K562 (cell line): ENCODE results near the gene DLG4. TPM values are rescaled to one million over a fixed set of nuclear protein-coding genes. Genes with fewer than 3 reads are reported as not detected.

ENCODE experiments used
- GATAD2A ChIP-seq: fragments of 450-650 bp; IDR thresholded peaks from 2 replicates; pipeline ENCODE4 v1.6.1; 2017
- NCOA1 ChIP-seq: fragments of 450-650 bp; IDR thresholded peaks from 2 replicates; pipeline ENCODE4 v1.6.1; 2016; ENCODE audit warnings: low read depth
- NFIX ChIP-seq: fragments of 250-450 bp; sonication (Bioruptor Pico); IDR thresholded peaks from 2 replicates; pipeline ENCODE4 v1.4.0; 2020; ENCODE audit warnings: low read depth, mild to moderate bottlenecking, moderate library complexity
- RBM15 ChIP-seq: fragments of 200-400 bp; formaldehyde crosslinking; IDR thresholded peaks from 2 replicates; pipeline ENCODE4 v1.6.1; 2018; ENCODE audit warnings: mild to moderate bottlenecking, low read length, moderate library complexity; ENCODE audit not compliant: insufficient read depth
- RNF219 ChIP-seq: fragments of 250-450 bp; sonication (Bioruptor Pico); IDR thresholded peaks from 2 replicates; pipeline ENCODE4 v1.5.0; 2022; ENCODE audit warnings: mild to moderate bottlenecking
- SRSF3 ChIP-seq: fragments of 200-400 bp; formaldehyde crosslinking; IDR thresholded peaks from 2 replicates; pipeline ENCODE4 v1.6.1; 2016; ENCODE audit warnings: mild to moderate bottlenecking, low read length, moderate library complexity; ENCODE audit not compliant: insufficient read depth
- USF2 ChIP-seq: sonication (generic); formaldehyde crosslinking; IDR thresholded peaks from 2 replicates; pipeline ENCODE4 v1.5.0; 2020; ENCODE audit warnings: missing genetic modification reagents
- ZKSCAN3 ChIP-seq: fragments of 250-450 bp; sonication (Bioruptor Pico); IDR thresholded peaks from 2 replicates; pipeline ENCODE4 v1.4.0; 2020
- ZNF143 ChIP-seq: sonication (generic); formaldehyde crosslinking; IDR thresholded peaks from 2 replicates; pipeline ENCODE4 v1.9.0; 2022; ENCODE audit warnings: mild to moderate bottlenecking, missing genetic modification reagents
- ZNF146 ChIP-seq: IDR thresholded peaks from one replicate; pipeline ENCODE4 v1.6.1; 2018; ENCODE audit warnings: missing compliant biosample characterization; ENCODE audit not compliant: unreplicated experiment
- polyA plus RNA-seq, 8 experiments: library from polyadenylated mRNA; depleted of rRNA in 4 of 8; stranded (reverse) in 5 of 8; unstranded in 3 of 8; fragments of >200 nt; fragmentation: Nextera tagmentation in 2 of 8; fragmentation: Illumina TruSeq in 1 of 8; extraction: Ambion mirVana in 2 of 8; extraction: Trizol in 1 of 8; gene quantifications; 2 replicates each; pipeline versions ENCODE4 v1.2.1 to v1.2.3, GENCODE V29; 2011 to 2014; ENCODE audit warnings: inconsistent platforms in 1 of 8, missing spikeins in 1 of 8
- total RNA-seq, 7 experiments: library from RNA; depleted of rRNA in 6 of 7; stranded (reverse); fragments of >200 nt in 6 of 7; fragmentation: Illumina TruSeq in 2 of 7; extraction: Trizol in 2 of 7; gene quantifications; 2 replicates each; pipeline versions ENCODE4 v1.2.1 to v1.2.3, GENCODE V29; 2011 to 2021; ENCODE audit warnings: low replicate concordance in 1 of 7
- TF ChIP-seq, protein P1 (sequence below), 2 experiments: fragments of 450-650 bp in 1 of 2; sonication (generic) in 1 of 2; formaldehyde crosslinking in 1 of 2; IDR thresholded peaks; 2 replicates each; pipeline versions ENCODE4 v1.7.1 to v1.9.0; 2016 to 2022; ENCODE audit warnings: inconsistent platforms in 1 of 2, mild to moderate bottlenecking in 1 of 2, missing genetic modification reagents in 1 of 2
- TF ChIP-seq, protein P2 (sequence below), 2 experiments: IDR thresholded peaks; 2 replicates each; pipeline ENCODE4 v1.6.1; 2011; ENCODE audit warnings: borderline replicate concordance in 1 of 2, control low read depth in 1 of 2, low read depth in 1 of 2, low read length in 1 of 2, mild to moderate bottlenecking in 1 of 2, mixed read lengths in 1 of 2, moderate library complexity in 1 of 2; ENCODE audit not compliant: insufficient read depth in 1 of 2, insufficient read length in 1 of 2, poor library complexity in 1 of 2, severe bottlenecking in 1 of 2; ENCODE audit errors: extremely low read depth in 1 of 2

DLG4 gene
- total and polyA plus RNA-seq, 9 of the 15 experiments (the other 6 are each of a cell fraction or from before 2014, with no cell fraction given), result 0.03 to 12.0 (median 4.1) TPM

DNA sequence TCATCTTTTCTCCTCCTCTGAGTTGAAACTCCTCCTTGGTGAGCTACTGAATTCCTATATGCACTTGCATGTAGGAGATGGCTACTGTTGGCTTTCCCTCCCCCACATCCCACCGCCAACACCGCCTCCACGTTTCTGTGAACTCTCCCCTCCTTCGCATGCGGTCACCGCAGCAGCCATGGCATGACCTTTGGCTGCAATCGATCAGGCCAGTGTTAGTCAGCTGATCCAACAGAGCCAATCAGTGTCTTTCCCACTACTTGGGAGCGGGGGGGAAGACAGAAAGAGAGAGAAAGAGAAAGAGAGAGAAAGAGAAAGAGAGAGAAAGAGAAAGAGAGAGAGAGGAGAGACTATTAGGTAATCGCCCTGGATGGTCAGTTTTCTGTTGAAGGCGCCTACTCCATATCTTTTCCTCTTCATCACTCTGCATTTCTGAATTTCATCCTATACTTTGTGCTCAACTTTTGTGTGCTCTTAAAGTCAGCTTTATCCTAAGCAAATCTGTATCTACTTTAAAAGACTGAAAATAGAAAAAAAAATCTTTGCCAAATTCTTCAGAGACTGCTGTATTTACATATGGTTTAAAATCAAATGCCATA, 63.2 kb downstream of the DLG4 start (continued):
- TF ChIP-seq RBM15 (no peak), ZKSCAN3 (CRISPR knock-in tag) (no peak), SRSF3 (no peak), NCOA1 (no peak), GATAD2A (no peak), ZNF146 (CRISPR knock-in tag) (no peak), RNF219 (no peak), NFIX (CRISPR knock-in tag) (no peak), ZNF143 (CRISPR knock-in tag) (no peak), USF2 (CRISPR knock-in tag) (peak; percentile 80)
- TF ChIP-seq, protein P1, sequence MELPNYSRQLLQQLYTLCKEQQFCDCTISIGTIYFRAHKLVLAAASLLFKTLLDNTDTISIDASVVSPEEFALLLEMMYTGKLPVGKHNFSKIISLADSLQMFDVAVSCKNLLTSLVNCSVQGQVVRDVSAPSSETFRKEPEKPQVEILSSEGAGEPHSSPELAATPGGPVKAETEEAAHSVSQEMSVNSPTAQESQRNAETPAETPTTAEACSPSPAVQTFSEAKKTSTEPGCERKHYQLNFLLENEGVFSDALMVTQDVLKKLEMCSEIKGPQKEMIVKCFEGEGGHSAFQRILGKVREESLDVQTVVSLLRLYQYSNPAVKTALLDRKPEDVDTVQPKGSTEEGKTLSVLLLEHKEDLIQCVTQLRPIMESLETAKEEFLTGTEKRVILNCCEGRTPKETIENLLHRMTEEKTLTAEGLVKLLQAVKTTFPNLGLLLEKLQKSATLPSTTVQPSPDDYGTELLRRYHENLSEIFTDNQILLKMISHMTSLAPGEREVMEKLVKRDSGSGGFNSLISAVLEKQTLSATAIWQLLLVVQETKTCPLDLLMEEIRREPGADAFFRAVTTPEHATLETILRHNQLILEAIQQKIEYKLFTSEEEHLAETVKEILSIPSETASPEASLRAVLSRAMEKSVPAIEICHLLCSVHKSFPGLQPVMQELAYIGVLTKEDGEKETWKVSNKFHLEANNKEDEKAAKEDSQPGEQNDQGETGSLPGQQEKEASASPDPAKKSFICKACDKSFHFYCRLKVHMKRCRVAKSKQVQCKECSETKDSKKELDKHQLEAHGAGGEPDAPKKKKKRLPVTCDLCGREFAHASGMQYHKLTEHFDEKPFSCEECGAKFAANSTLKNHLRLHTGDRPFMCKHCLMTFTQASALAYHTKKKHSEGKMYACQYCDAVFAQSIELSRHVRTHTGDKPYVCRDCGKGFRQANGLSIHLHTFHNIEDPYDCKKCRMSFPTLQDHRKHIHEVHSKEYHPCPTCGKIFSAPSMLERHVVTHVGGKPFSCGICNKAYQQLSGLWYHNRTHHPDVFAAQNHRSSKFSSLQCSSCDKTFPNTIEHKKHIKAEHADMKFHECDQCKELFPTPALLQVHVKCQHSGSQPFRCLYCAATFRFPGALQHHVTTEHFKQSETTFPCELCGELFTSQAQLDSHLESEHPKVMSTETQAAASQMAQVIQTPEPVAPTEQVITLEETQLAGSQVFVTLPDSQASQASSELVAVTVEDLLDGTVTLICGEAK (IDR thresholded peaks at IDR 0.05), result no peak
- TF ChIP-seq, protein P1 (CRISPR knock-in tag; IDR thresholded peaks at IDR 0.05), result no peak
- TF ChIP-seq, protein P2, sequence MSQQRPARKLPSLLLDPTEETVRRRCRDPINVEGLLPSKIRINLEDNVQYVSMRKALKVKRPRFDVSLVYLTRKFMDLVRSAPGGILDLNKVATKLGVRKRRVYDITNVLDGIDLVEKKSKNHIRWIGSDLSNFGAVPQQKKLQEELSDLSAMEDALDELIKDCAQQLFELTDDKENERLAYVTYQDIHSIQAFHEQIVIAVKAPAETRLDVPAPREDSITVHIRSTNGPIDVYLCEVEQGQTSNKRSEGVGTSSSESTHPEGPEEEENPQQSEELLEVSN (IDR thresholded peaks at IDR 0.05; ENCODE audit: borderline replicate concordance in 1 of 2, extremely low read depth in 1 of 2, insufficient read depth in 1 of 2, insufficient read length in 1 of 2, low read depth in 1 of 2, low read length in 1 of 2, poor library complexity in 1 of 2, severe bottlenecking in 1 of 2), result peak in 1 of 2 experiments; percentile 48
